ENCODE data around the gene ZKSCAN7.
"Not testable (repeated sequence)": the region's sequence is repeated elsewhere in the genome, so short reads cannot be mapped to it uniquely, and the experiment has no call there.

Gene ZKSCAN7

DNA sequence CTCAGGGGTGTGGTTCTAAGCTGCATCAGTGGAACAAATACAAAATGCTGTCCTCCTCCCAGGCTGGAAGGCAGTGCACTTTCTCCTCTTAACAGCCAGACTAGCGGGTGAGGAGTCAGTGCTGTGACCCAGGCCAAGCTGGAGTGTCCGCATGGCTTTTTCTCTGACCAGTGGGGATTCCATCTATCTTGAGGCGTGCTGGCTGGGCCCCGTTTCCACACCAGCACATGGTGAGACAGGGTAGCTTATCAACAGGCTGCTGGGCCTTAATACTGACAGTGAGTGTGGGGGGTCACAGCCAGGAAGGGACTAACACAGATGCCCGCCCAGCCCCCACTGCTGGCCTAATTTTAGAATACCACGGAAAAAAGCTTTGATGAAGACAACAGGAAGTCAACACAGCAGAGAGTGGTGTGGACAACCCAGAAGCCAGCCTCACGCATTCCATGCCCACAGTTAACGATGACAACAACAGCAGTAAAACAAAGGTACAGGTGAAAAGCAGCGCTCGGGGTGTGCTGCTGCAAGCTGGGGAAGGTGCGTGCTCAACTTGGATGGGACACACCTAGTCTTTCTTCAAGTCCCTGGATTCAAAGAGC, 22.5 kb downstream of the ZKSCAN7 start:
- DNase-seq = not testable (repeated sequence)

DNA sequence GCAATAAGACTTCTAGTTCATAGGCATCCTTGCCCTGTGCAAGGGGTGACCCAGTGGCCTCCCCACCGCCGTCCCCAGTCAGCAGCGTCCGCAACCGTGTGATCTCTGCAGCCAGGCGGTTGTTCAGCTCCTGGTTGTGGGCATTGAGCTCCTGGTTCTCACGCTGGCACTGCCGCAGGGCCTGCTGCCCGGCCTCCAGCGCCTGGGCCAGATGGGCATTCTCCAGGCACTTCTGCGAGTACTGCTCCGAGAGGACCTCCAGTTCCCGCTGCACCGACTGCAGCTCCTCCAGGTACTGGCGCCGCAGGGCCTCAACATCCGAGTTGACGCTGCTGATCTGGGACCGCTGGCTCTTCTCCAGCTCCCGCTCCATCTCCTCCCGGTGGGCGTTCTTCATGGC, 23.3 kb downstream of the ZKSCAN7 start:
- not testable (repeated sequence) for DNase-seq

DNA sequence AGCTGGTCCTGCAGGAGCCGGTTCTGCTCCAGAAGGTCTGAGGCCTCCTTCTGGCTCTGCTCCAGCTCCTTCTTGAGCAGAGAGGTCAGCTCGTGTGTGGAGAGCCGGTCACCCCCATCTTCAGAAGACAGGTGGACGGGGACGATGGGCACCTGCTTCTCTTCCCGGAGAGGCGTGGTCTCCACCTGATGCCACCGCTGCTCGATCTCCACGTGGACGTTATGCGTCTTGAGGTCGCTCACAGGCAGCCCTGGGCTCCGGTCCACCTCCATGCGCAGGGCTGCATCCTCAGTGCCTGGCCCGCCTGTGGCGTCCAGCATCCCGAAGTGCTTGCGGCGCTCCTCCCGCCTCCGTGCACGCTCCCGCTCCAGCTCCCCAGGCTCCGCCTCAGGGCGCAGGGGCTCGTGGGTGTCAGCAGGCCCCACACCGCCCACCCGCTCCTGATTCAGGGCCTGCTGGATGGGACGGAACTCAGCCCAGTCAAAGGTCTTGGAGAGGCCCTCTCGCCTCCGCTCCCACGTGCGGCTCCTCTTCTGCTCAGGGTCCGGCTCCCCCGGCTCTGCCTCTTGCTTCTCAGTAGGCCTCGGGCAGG, 24.0 kb downstream of the ZKSCAN7 start:
- DNase-seq = not testable (repeated sequence)

DNA sequence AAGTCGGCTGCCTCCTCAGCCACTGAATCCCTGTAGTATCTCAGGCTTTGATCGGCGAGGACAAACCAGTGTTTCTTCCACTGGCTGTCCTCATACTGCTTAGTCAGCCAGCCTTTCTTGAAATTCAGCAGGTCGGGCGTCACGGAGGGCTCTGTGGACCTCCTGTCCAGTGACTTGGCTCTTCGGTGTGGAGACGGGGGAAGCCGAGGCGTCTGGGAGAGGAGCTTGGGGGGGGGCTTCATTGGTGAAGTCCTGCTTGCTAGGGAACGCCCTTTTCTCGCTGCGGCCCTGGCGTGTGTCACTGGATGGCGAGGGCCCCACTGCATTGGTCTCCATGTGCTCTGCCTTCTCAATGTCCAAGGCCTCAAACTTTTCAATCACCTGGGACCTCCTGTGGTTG, 24.8 kb downstream of the ZKSCAN7 start:
- DNase-seq = not testable (repeated sequence)

DNA sequence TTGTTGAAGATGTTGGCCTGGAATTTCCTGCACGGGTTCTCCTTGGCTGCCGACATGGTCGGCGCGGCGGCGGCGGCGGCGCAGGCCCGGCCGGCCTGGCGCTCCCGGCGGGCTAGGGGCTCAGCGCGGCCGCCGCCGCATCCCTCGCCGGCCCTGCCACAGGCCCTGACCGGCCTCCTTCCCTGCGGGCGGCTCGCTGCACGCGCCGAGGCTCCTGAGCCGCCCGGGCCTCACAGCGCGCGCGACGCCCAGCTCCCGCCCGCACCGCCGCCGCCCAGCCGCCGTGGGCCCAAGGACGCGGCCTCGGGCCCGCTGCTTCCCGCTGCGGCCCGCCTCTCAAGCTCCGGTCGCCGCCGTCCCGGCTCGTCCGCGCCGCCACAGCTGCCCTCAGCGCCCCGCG, 26.0 kb downstream of the ZKSCAN7 start:
- DNase-seq = not testable (repeated sequence)

DNA sequence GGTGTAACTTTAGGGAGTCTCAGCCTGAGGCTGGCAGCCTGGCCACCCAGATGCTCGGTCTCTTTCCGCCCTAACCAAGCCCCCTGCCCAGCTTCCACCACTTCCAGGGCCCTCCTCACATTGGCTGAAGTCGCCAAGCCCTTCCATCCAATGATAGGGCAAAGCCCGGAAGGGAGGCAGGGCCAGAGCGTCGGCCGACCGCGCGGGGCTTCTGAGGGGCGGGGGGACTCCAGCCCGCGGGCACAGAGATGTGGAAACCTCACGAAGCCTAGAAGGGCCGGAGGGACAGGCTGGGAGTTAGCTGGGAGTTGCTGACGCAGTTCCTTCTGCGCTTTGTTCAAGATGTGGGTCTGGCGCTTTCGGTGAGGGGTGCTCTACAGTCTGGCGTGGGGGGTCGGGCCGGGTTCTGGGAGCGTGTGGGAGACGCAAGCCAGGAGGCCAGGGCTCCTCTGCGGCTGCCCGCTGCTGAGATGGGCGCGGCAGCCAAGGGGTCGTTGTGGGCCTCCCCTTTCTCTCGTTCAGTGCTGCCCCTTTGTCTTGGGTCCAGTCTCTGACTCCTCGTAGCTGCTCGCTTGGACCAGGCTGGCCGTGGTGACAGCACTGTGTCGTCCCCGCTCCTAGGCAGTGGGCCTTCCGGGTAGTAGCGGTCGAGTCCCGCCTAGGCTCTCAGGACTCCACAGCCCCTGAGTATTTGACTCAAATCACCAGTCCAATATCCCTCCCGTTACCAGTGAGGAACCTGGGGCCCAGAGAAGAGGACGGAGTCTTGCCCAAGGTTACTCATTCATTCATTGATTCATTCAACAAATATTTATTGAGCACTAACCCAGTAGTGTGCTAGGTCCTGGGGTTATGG, 29.9 kb downstream of the ZKSCAN7 start, which contains the start of gene ZNF660:
TSS of gene ZNF660 (plus strand) at position 319 of the 856 bp plus-strand sequence. CDS start 9,230 bp downstream, outside the sequence.
- no peak for DNase-seq

DNA sequence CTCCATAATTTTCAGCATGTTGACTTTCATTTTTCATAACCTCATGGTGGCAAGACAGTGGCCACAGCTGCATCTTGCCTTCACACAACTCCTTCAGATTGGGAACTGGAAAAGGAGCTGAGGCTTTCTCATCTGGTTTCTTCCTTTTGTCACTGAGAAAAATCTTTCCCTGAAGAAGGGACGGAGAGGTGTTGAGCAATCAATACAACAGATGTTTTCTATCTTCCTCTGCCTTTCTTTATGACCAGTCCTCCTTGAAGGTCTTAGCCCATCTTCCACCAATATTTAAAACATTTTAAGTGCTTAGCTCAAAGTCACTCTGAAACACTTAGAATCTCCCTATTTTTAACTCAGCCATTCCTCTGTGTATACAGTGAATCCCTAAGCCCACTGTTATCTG, 41.6 kb downstream of the ZKSCAN7 start:
- no peak for DNase-seq

DNA sequence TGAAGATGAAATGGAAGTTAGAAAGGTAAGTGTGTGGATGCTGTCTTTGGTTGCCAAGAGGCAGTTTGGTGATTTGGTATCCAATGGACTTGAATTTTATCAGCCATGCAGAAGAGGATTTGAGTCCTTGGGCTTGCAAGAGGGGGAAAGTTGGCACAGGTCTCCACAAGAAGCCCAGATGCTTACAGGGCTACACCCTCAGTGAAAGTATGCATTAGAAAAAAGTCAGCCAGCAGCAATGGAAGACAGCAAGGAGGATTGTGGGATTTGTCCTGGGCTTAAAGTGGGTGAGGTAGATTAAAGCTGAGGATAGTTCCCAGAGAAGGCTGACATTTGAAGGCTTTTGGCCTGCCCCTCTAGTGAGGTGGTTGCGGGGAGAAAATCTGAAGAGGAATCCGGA, 46.8 kb downstream of the ZKSCAN7 start:
- no peak for DNase-seq

DNA sequence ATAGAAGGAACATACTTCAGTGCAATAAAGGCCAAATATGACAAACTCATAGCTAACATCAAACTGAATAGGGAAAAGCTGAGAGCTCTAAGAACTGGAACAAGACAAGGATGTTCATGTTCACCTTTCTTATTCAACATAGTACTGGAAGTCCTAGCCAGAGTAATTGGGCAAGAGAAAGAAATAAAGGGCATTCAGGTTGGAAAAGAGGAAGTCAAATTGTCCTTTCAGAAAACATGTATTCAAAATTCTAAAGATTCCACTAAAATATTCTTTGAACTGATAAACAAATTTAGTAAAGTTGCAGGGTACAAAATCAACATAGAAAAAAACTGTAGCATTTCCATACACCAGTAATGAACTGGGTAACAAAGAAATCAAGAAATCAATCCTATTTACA, 57.7 kb downstream of the ZKSCAN7 start:
- no peak for DNase-seq

Measured in CD4-positive, alpha-beta T cell treated with Interleukin-12 subunit alpha and Interleukin-12 subunit beta, for 1 hour (primary cell).